GM12873 (cell line): ENCODE data around the gene CNTN3.

Experiments
- TF ChIP-seq, protein P1 (sequence below): IDR thresholded peaks from 2 replicates; pipeline ENCODE4 v1.5.1; 2012; ENCODE audit warnings: low read depth, mild to moderate bottlenecking, moderate library complexity, low read length, control low read depth; ENCODE audit not compliant: insufficient read depth; ENCODE audit errors: missing control alignments

The CNTN3 gene

DNA sequence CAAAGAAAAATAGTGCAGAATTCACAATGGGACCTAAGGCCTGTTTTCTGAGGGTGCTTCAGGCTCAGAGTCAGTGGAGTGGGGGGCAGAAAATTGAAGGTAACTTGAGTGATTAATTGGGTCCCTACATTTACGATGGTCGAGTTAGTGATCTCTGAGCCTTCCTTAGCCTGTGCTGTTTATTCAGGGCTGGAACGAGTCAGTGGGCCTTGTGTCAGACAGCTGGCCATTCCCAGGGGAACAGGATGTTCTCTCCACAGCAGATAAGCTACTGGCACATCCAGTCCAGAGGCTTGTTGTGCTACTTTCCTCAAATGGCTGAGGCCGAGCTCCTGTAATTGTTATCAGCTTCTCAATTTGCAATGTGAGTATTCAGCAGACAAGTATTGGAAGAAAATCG is 29.2 kb upstream of the CNTN3 start:
- TF ChIP-seq, protein P1, sequence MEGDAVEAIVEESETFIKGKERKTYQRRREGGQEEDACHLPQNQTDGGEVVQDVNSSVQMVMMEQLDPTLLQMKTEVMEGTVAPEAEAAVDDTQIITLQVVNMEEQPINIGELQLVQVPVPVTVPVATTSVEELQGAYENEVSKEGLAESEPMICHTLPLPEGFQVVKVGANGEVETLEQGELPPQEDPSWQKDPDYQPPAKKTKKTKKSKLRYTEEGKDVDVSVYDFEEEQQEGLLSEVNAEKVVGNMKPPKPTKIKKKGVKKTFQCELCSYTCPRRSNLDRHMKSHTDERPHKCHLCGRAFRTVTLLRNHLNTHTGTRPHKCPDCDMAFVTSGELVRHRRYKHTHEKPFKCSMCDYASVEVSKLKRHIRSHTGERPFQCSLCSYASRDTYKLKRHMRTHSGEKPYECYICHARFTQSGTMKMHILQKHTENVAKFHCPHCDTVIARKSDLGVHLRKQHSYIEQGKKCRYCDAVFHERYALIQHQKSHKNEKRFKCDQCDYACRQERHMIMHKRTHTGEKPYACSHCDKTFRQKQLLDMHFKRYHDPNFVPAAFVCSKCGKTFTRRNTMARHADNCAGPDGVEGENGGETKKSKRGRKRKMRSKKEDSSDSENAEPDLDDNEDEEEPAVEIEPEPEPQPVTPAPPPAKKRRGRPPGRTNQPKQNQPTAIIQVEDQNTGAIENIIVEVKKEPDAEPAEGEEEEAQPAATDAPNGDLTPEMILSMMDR: no peak

DNA sequence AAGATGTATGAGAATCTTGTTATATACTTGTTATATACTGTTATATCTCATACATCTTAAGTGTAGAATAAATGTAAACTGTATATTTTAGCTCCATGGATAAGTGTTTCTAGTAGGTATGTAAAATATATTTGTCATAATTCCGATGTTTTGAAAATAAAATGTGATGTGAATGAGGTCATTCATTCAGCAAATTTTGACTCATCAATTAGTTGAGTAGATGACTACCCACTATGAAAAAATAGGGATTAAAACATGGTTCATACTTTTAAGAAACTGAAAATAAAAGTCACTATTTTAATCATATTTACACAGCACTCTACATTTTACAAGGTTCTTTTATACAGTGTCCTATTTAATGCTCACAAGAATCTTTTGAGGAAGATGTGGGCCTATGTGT is 28.4 kb upstream of the CNTN3 start:
- TF ChIP-seq, protein P1: no peak

DNA sequence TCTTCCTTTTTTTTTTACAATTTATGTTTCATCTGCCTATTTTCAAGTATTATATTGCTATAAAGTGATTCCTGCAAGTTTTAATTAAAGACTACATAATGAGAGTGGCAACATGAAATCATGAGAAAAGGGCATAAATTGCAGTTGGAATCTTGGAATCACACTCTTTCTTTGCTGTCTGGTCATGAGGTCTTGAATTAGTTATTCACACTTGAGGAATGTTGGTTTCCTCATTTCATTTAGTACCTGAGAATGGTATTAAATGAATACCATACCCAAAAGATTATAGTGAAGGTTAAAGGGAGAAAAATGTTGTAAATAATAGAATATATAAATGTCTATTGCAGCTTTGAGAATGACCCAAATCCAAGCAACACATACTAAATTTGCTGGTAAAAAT is 25.8 kb upstream of the CNTN3 start:
- TF ChIP-seq, protein P1: no peak

DNA sequence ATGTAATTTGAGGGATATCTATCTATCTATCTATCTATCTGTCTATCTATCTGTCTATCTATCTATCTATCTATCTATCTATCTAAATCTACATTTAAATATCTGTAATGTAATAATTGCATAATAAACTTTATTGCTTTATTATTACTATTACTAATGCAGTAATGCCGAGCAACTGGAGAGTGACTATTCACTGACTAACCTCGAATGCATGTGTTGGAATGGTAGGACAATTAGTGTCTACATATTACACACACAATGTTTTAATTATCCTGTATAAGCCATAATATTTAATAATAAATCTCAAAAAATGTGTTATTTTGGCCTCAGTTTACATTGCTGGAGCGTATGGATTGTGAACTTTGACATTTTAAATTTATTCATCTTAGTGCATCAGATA is 25.2 kb upstream of the CNTN3 start:
- TF ChIP-seq, protein P1: no peak

DNA sequence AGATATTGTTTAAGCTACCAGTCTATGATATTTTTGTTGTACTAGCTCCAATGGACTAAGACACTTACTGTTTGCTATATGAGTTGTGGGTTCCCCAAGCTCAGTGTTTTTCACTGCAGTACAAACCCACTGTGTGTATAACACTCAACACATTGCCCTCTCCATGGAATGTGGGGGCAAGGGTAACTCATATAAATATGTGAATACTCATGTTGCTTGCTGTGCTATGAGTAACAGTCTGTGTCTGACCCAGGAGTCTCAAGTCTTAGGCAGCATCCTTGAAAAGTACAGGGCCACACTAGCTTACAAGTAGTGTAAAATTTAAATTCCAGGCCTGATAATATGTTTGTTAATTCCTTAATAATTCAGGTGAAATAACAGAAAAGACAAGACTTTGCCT is 22.5 kb upstream of the CNTN3 start:
- TF ChIP-seq, protein P1: no peak

DNA sequence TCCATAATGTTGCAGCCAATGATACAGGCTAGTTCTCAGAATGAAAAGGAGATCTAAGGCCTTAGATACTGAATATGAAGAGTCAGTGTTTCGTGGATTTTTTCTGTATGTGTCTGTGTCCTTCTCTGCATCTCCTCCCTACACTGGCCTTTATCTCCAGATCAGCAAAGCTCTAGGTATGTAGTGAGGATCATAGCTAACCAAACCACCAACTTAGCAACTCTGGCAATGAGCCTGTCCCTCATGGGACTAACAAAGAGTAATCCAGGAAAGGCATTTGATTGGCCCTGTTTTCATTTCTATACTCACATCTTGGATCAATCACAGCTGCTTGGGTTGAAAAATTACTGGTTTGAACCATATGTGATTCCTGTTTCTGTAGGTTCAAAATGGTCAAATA is 18.6 kb upstream of the CNTN3 start:
- TF ChIP-seq, protein P1: no peak

DNA sequence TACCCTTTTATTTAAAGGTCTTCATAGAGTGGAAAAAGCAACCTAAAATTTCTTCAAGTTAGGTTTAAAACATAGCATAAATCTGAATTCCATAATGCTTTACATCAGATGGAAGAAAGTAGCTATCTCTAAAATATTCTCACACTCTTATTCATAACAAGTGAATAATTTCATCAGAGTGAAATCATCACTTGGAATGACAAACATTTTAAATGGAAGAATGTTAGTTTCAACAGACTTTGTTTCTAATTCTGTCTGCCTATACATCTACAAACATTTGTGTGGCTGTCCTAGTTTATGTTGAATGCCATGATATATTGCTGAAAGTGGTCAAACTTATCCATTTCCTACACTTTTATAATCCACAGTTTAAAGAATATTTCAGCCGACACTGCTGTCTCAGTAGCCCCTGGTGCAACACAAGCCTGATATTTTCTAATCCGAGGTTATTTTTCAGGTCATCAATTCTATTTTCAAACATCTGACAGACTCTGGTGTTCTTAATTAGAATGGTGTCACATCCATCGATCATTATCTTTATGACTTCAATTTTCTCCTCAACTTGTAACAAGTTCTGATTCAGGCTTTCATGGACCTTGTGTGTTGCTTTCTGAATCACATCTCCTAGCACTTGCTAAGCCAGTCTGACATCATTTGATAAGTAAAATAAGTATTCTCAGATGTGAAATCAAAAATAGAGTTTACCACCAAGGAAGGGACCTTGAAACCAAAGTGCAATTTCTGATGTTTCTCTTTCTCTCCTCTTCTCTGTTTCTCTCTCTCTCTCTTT is 17.1 kb upstream of the CNTN3 start:
- TF ChIP-seq, protein P1: no peak
